IMR-90 (cell line): ENCODE measurements around the gene TRPM3. TPM values are rescaled to one million over a fixed set of nuclear protein-coding genes. Genes with fewer than 3 reads are reported as not detected.

ENCODE experiments used
- ATAC-seq: fragments of 200-7000 bp; cut with Tn5 transposase; 2 replicates; pipeline ENCODE4 v1.9.1; 2020; ENCODE audit warnings: low read depth, mild to moderate bottlenecking, moderate library complexity
- BruUV-seq: library from RNA; stranded (reverse); fragments of 400-500 nt; replicated peaks from 2 replicates; lab custom pipeline; 2021; lab: Mats Ljungman, UMichigan
- CTCF ChIA-PET: fragments of 300-600 bp; formaldehyde crosslinking; extraction: SDS; loops from one replicate; lab custom pipeline; 2021; ENCODE audit warnings: antibody characterized with exemption; lab: Yijun Ruan, JAX
- POLR2A ChIA-PET: fragments of 300-600 bp; sonication (Branson Sonifier 250); formaldehyde crosslinking; loops from one replicate; lab custom pipeline; 2022; ENCODE audit warnings: antibody characterized with exemption; ENCODE audit not compliant: unreplicated experiment; lab: Charles Lee
- DNase-seq: peaks from one replicate; pipeline ENCODE4 v3.0.0; 2013
- H2AFZ ChIP-seq: replicated peaks from 2 replicates; pipeline ENCODE3; 2013; ENCODE audit warnings: low read length, mild to moderate bottlenecking; ENCODE audit not compliant: poor library complexity
- H2AK5ac ChIP-seq: 2 replicates; pipeline ENCODE4 v1.6.1; 2013; ENCODE audit warnings: low read depth, low read length, inconsistent platforms
- H2AK9ac ChIP-seq: replicated peaks from 2 replicates; pipeline ENCODE3; 2013; ENCODE audit warnings: mild to moderate bottlenecking, low read depth, low read length, moderate library complexity; ENCODE audit not compliant: poor library complexity
- H2BK120ac ChIP-seq: 2 replicates; pipeline ENCODE4 v1.6.1; 2013; ENCODE audit warnings: low read depth, low read length, inconsistent platforms
- H2BK15ac ChIP-seq: 3 replicates; pipeline ENCODE4 v1.6.1; 2013; ENCODE audit warnings: low read depth, low read length, inconsistent platforms
- H2BK20ac ChIP-seq: 2 replicates; pipeline ENCODE4 v1.6.1; 2013; ENCODE audit warnings: low read depth, mild to moderate bottlenecking, inconsistent platforms, low read length, moderate library complexity
- H2BK5ac ChIP-seq: 2 replicates; pipeline ENCODE4 v1.6.1; 2013; ENCODE audit warnings: mild to moderate bottlenecking, low read depth, low read length, inconsistent platforms; ENCODE audit not compliant: poor library complexity, severe bottlenecking
- H3K14ac ChIP-seq: replicated peaks from 2 replicates; pipeline ENCODE4 v1.6.1; 2013; ENCODE audit warnings: low read depth, low read length, inconsistent platforms
- H3K18ac ChIP-seq: 2 replicates; pipeline ENCODE4 v1.6.1; 2013; ENCODE audit warnings: low read depth, low read length, control low read depth
- H3K23ac ChIP-seq: 2 replicates; pipeline ENCODE4 v1.6.1; 2013; ENCODE audit warnings: low read depth, low read length, inconsistent platforms
- H3K27ac ChIP-seq: 2 replicates; pipeline ENCODE4 v1.5.1; 2013; ENCODE audit warnings: mild to moderate bottlenecking, control low read depth, low read length; ENCODE audit not compliant: insufficient read depth
- H3K27me3 ChIP-seq: 2 replicates; pipeline ENCODE4 v1.6.1; 2013; ENCODE audit warnings: low read length; ENCODE audit not compliant: control insufficient read depth, insufficient read depth
- H3K36me3 ChIP-seq: 2 replicates; pipeline ENCODE4 v1.6.1; 2013; ENCODE audit warnings: low read length, mixed read lengths; ENCODE audit not compliant: control insufficient read depth, insufficient read depth
- H3K4ac ChIP-seq: 2 replicates; pipeline ENCODE4 v1.6.1; 2013; ENCODE audit warnings: low read depth, low read length, inconsistent platforms
- H3K4me1 ChIP-seq: 2 replicates; pipeline ENCODE4 v1.6.1; 2013; ENCODE audit warnings: low read length, mixed read lengths; ENCODE audit not compliant: control insufficient read depth, insufficient read depth
- H3K4me2 ChIP-seq: 2 replicates; pipeline ENCODE4 v1.6.1; 2013; ENCODE audit warnings: low read depth, mild to moderate bottlenecking, control low read depth, low read length, moderate library complexity
- H3K4me3 ChIP-seq: 2 replicates; pipeline ENCODE4 v1.5.1; 2013; ENCODE audit warnings: low read depth, mild to moderate bottlenecking, control low read depth, low read length, moderate library complexity; ENCODE audit not compliant: insufficient read depth
- H3K56ac ChIP-seq: 2 replicates; pipeline ENCODE4 v1.6.1; 2013; ENCODE audit warnings: low read length, inconsistent platforms; ENCODE audit not compliant: insufficient read depth; ENCODE audit errors: extremely low read depth
- H3K79me1 ChIP-seq, 2 experiments: 2 replicates each; pipeline ENCODE4 v1.6.1; 2013; ENCODE audit warnings: low read length in 2 of 2, inconsistent platforms in 1 of 2, low read depth in 1 of 2
- H3K9ac ChIP-seq: 2 replicates; pipeline ENCODE4 v1.6.1; 2013; ENCODE audit warnings: low read depth, low read length, control low read depth
- H3K9me1 ChIP-seq: 2 replicates; pipeline ENCODE4 v1.6.1; 2013; ENCODE audit warnings: low read length, inconsistent platforms; ENCODE audit not compliant: insufficient read depth
- H3K9me3 ChIP-seq: 2 replicates; pipeline ENCODE4 v1.6.1; 2013; ENCODE audit warnings: low read length; ENCODE audit not compliant: control insufficient read depth, insufficient read depth
- H4K20me1 ChIP-seq: 2 replicates; pipeline ENCODE4 v1.6.1; 2013; ENCODE audit warnings: low read length, inconsistent platforms; ENCODE audit not compliant: insufficient read depth
- H4K5ac ChIP-seq: 2 replicates; pipeline ENCODE4 v1.6.1; 2013; ENCODE audit warnings: mild to moderate bottlenecking, low read depth, low read length, control low read depth
- H4K8ac ChIP-seq, 2 experiments: 2 replicates each; pipeline ENCODE4 v1.6.1; 2013; ENCODE audit warnings: low read depth in 2 of 2, low read length in 2 of 2, control low read depth in 1 of 2, inconsistent platforms in 1 of 2
- H4K91ac ChIP-seq: 2 replicates; pipeline ENCODE4 v1.6.1; 2013; ENCODE audit warnings: low read depth, low read length, inconsistent platforms; ENCODE audit not compliant: insufficient read depth
- RCOR1 ChIP-seq: IDR thresholded peaks from 2 replicates; pipeline ENCODE4 v1.6.1; 2012; ENCODE audit warnings: mild to moderate bottlenecking, low read length, improper control_type of control experiment; ENCODE audit not compliant: insufficient replicate concordance
- WGBS, 2 experiments: methylation state at CpG; one replicate each; pipeline versions ENCODE4 v1.1.5 to v1.1.7; 2013; ENCODE audit warnings: missing lambda C conversion rate in 2 of 2; ENCODE audit not compliant: insufficient read length in 1 of 2; ENCODE audit errors: extremely low coverage in 2 of 2; 5-methylcytosine and 5-hydroxymethylcytosine counted together
- dilution Hi-C: fragments of 300-500 bp; cut with HindIII; formaldehyde crosslinking; loops from one replicate; pipeline ENCODE4 v1.14.3; 2018; ENCODE audit warnings: low sequenced_read_pairs; ENCODE audit not compliant: unreplicated experiment
- in situ Hi-C: fragments of 300-500 bp; cut with MboI; formaldehyde crosslinking; loops from 3 replicates; pipeline ENCODE4 v1.14.3; 2019; ENCODE audit warnings: low sequenced_read_pairs, inconsistent platforms, mixed read lengths
- intact Hi-C: fragments of 100-400 bp; cut with micrococcal nuclease; formaldehyde crosslinking; loops from 2 replicates; pipeline ENCODE4 v1.10.0; 2022
- polyA plus RNA-seq, 3 experiments: library from polyadenylated mRNA; depleted of rRNA; stranded (reverse); fragments of >200 nt; gene quantifications; 2 replicates each; pipeline ENCODE4 v1.2.3, GENCODE V29; 2012; ENCODE audit warnings: low replicate concordance in 1 of 3
- total RNA-seq: library from RNA; depleted of rRNA; stranded (reverse); fragments of >200 nt; gene quantifications from 2 replicates; pipeline ENCODE4 v1.2.3, GENCODE V29; 2012

Gene TRPM3
- total and polyA plus RNA-seq, 2 of the 4 experiments (the other 2 are of a cell fraction), result not detected

DNA sequence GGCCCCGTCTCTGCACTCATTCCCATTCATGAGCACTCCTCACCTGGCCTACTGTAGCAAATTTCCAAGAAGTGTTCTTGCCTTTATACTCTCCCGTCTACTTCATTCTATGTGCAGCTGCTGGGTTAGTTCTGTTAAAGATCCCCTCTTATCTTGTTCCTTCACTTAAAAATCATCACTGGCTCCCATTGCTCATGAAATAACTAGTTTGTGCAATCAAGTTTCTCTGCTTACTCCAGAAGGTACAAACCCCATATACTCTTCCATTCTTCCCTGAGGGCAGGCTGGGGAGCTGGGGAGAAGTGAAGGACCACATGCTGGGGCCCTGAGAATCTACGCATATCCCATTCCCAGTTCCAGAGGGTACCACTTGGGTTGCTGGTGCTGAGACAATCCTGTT is 622.6 kb downstream of the TRPM3 start:
- intact Hi-C loops, result no loop called here
- H2BK20ac ChIP-seq, result no peak overlapping the region
- H2AK5ac ChIP-seq, result no peak overlapping the region
- no peak overlapping the region for H2BK15ac ChIP-seq
- H4K20me1 ChIP-seq, result no peaks in the 10 kb centered on the region
- H3K4me2 ChIP-seq, result no peak overlapping the region
- 92% methylated on average over 2 of the region's 3 CpGs; no CpG with 5 or more reads in 1 of the 2 experiments for WGBS, 2 experiments
- no peak overlapping the region for H3K18ac ChIP-seq
- H3K23ac ChIP-seq, result no peak overlapping the region
- H3K4ac ChIP-seq, result no peak overlapping the region
- no peak overlapping the region for H4K5ac ChIP-seq
- ATAC-seq (no peak), DNase-seq (no peak)
- dilution Hi-C loops, result no loop called here
- no peak overlapping the region for H2AFZ ChIP-seq
- no peak overlapping the region for H4K91ac ChIP-seq
- no peaks in the 10 kb centered on the region for H3K36me3 ChIP-seq
- H3K56ac ChIP-seq, result no peak overlapping the region
- in situ Hi-C loops, result no loop called here
- H3K9me1 ChIP-seq, result 0 out of 2 replicates have a peak, but pooled peaks cover 3% of the 10 kb centered on the region
- H3K4me3 ChIP-seq, result no peak overlapping the region
- no peaks in the 10 kb centered on the region for H3K27me3 ChIP-seq
- 0 out of 2 replicates have a peak, but pooled peaks cover 2% of the 10 kb centered on the region for H3K4me1 ChIP-seq
- H2BK5ac ChIP-seq, result no peak overlapping the region
- no peaks in the 10 kb centered on the region for H3K9me3 ChIP-seq
- no peak for TF ChIP-seq RCOR1
- no peak overlapping the region for H3K27ac ChIP-seq
- H2BK120ac ChIP-seq, result no peak overlapping the region
- H3K79me1 ChIP-seq, result no peaks in the 10 kb centered on the region
- ChIA-PET CTCF (no interaction called here), POLR2A (no interaction called here)
- no peak overlapping the region for H3K9ac ChIP-seq
- no peak overlapping the region for H4K8ac ChIP-seq
- no peak overlapping the region for H2AK9ac ChIP-seq
- no peak overlapping the region for H3K14ac ChIP-seq
- BruUV-seq, result no TSS peak
